Body of pancreas (tissue), 4 donors: ENCODE measurements around the gene TMEFF2. TPM values are rescaled to one million over a fixed set of nuclear protein-coding genes. Genes with fewer than 3 reads are reported as not detected.

Experiments used
- ATAC-seq: fragments of 150-250 bp; one replicate; pipeline ENCODE4 v1.9.1; 2016
- DNase-seq, 4 donors: peaks; one replicate each; pipeline ENCODE4 v3.0.0-alpha.2; 2019
- H3K27ac ChIP-seq, 4 donors: fragments of 200-600 bp; sonication (generic); 1 replicate in 3 of 4; 2 replicates in 1 of 4; pipeline versions ENCODE4 v1.5.1 to v1.6.1; 2016 to 2019; ENCODE audit warnings: mild to moderate bottlenecking in 1 of 4, mixed read lengths in 1 of 4, moderate library complexity in 1 of 4
- H3K27me3 ChIP-seq, 2 donors: fragments of 200-600 bp; sonication (generic); one replicate each; pipeline ENCODE4 v1.6.0; 2016; ENCODE audit warnings: mild to moderate bottlenecking in 1 of 2
- H3K36me3 ChIP-seq, 2 donors: fragments of 200-600 bp; sonication (generic); replicated peaks in 1 of 2; 2 replicates each; pipeline ENCODE4 v1.5.1; 2016; ENCODE audit warnings: low read depth in 2 of 2; ENCODE audit not compliant: insufficient read depth in 1 of 2
- H3K4me1 ChIP-seq: fragments of 200-600 bp; sonication (generic); one replicate; pipeline ENCODE4 v1.6.0; 2016
- H3K4me3 ChIP-seq, 2 donors: fragments of 200-600 bp; sonication (generic); 1 replicate in 1 of 2; 2 replicates in 1 of 2; pipeline ENCODE4 v1.5.1; 2016 to 2019
- H3K9me3 ChIP-seq, 3 donors: fragments of 200-600 bp; sonication (generic); 1 replicate in 2 of 3; 2 replicates in 1 of 3; pipeline ENCODE4 v1.5.1; 2016
- POLR2A ChIP-seq, 3 donors: fragments of 450-650 bp; IDR thresholded peaks; one replicate each; pipeline ENCODE4 v1.6.1; 2016; ENCODE audit warnings: antibody characterized with exemption in 3 of 3, mild to moderate bottlenecking in 2 of 3
- WGBS, 2 donors: methylation state at CpG; one replicate each; pipeline ENCODE4 v1.1.5; 2017; 5-methylcytosine and 5-hydroxymethylcytosine counted together
- intact Hi-C: fragments of 100-400 bp; cut with DNase I; formaldehyde crosslinking; loops from one replicate; pipeline ENCODE4 v1.15.1; 2023
- total RNA-seq, 2 donors: library from RNA; depleted of rRNA; stranded (reverse); fragments of >200 nt; gene quantifications; one replicate each; pipeline ENCODE4 v1.1.0, GENCODE V29; 2016
- TF ChIP-seq, protein P1 (sequence below), 7 experiments: fragments of 450-650 bp in 4 of 7; fragments of 200-600 bp in 3 of 7; sonication (generic) in 3 of 7; IDR thresholded peaks; one replicate each; pipeline ENCODE4 v1.5.1; 2016 to 2019; ENCODE audit warnings: antibody characterized with exemption in 7 of 7

TMEFF2 gene
- total RNA-seq, 2 donors from 2014 or later, result not detected

DNA sequence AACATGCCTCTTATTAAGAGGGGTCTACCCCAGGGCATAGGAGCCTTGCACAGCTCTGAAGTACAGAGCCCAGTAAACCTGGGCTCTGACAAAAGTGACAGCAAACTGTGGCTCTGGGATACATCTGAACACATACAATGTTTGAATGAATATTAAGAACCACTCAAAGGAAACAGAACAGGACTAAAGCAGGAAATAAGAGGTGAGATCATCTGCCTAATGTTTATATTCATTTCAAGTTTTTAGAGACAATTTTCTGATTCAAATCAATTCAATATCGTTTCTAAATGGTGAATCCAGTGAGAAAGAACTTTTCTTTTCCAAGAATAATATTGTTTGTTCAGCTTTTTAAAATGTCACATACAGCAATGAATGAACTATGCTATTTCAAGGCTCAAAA, 211.1 kb downstream of the TMEFF2 start:
- no peak overlapping the region for H3K4me3 ChIP-seq
- TF ChIP-seq, protein P1, sequence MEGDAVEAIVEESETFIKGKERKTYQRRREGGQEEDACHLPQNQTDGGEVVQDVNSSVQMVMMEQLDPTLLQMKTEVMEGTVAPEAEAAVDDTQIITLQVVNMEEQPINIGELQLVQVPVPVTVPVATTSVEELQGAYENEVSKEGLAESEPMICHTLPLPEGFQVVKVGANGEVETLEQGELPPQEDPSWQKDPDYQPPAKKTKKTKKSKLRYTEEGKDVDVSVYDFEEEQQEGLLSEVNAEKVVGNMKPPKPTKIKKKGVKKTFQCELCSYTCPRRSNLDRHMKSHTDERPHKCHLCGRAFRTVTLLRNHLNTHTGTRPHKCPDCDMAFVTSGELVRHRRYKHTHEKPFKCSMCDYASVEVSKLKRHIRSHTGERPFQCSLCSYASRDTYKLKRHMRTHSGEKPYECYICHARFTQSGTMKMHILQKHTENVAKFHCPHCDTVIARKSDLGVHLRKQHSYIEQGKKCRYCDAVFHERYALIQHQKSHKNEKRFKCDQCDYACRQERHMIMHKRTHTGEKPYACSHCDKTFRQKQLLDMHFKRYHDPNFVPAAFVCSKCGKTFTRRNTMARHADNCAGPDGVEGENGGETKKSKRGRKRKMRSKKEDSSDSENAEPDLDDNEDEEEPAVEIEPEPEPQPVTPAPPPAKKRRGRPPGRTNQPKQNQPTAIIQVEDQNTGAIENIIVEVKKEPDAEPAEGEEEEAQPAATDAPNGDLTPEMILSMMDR (IDR thresholded peaks at IDR 0.05), result no peak
- TF ChIP-seq POLR2A (IDR thresholded peaks at IDR 0.05), result no peak
- DNase-seq (no peak), ATAC-seq (no peak)
- no peaks in the 10 kb centered on the region for H3K9me3 ChIP-seq
- H3K36me3 ChIP-seq, result no peaks in the 10 kb centered on the region
- H3K27me3 ChIP-seq, result no peaks in the 10 kb centered on the region
- no peaks in the 10 kb centered on the region for H3K4me1 ChIP-seq
- H3K27ac ChIP-seq, result no peak overlapping the region
- intact Hi-C loops, result no loop called here
- 49 to 53% methylated on average over 1 of the region's 1 CpG for WGBS, 2 donors

- Histone ChIP-seq H3K27me3 (no peaks in the 10 kb centered on the region), H3K4me1 (no peaks in the 10 kb centered on the region), H3K36me3 (no peaks in the 10 kb centered on the region), H3K9me3 (no peaks in the 10 kb centered on the region), H3K4me3 (no peak overlapping the region), H3K27ac (no peak overlapping the region)
- TF ChIP-seq POLR2A (IDR thresholded peaks at IDR 0.05), result no peak
- TF ChIP-seq, protein P1 (IDR thresholded peaks at IDR 0.05), result no peak
- ATAC-seq (no peak), DNase-seq (no peak)
- intact Hi-C loops, result no loop called here
Measured at GRCh38 chr2:191983186-191983585, 211.5 kb downstream of the TMEFF2 start.

- Histone ChIP-seq H3K4me1 (no peaks in the 10 kb centered on the region), H3K27ac (no peak overlapping the region), H3K36me3 (no peaks in the 10 kb centered on the region), H3K27me3 (no peaks in the 10 kb centered on the region), H3K4me3 (no peak overlapping the region), H3K9me3 (no peaks in the 10 kb centered on the region)
- TF ChIP-seq, protein P1 (IDR thresholded peaks at IDR 0.05), result no peak
- TF ChIP-seq POLR2A (IDR thresholded peaks at IDR 0.05), result no peak
- 69 to 73% methylated on average over 5 of the region's 5 CpGs for WGBS, 2 donors
- ATAC-seq, result no peak
- intact Hi-C loops, result no loop called here
- DNase-seq, result no peak
Measured at GRCh38 chr2:191981706-191982105, 213.0 kb downstream of the TMEFF2 start.

DNA sequence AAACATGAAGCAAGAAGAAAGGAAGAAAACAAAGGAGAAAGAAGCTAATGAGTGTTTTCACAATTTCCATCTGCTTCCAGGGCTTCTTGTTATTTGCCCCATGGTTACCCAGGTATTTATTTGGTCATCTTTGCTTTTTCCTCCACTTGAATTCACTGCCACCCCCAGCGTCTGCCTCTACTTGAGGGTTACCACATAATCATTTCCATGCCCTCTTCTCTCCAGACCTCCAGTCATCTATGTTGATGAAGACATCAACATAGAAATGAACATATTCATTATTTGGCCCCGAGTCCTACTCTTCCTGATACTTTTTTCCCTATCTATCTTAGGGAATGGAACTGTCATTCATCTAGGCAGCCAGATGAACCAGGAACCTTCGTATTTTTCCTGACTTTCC, 214.2 kb downstream of the TMEFF2 start:
- 56 to 62% methylated on average over 3 of the region's 3 CpGs for WGBS, 2 donors
- Histone ChIP-seq H3K27ac (no peak overlapping the region), H3K27me3 (no peaks in the 10 kb centered on the region), H3K9me3 (no peaks in the 10 kb centered on the region), H3K36me3 (no peaks in the 10 kb centered on the region), H3K4me3 (no peak overlapping the region), H3K4me1 (no peaks in the 10 kb centered on the region)
- TF ChIP-seq POLR2A (IDR thresholded peaks at IDR 0.05), result no peak
- TF ChIP-seq, protein P1 (IDR thresholded peaks at IDR 0.05), result no peak
- intact Hi-C loops, result no loop called here
- ATAC-seq (no peak), DNase-seq (no peak)

DNA sequence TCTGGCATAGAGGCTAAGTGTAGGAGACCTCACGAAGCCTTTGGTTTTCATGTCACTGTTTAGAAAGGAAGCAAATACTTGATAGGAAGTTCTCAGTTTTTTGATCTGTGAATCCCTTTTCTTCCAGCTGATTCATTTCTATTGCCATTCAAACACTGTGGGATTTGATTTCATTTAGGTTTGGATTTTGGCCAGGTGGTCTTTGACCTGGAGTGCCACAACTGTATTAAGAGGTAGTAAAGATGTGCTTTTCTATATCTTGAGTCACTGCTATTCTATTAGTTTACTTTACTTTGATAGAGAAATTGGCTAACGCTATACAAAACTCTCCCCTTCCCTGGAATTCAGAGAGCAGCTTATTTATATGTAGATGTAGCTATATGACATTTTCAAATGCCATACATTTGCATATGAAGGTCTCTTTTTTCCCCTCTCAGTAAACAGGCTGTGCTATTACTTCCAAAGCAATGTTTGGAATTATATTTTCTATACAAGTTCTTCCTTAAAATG, 215.5 kb downstream of the TMEFF2 start:
- intact Hi-C loops, result no loop called here
- H3K4me1 ChIP-seq, result no peaks in the 10 kb centered on the region
- 33 to 39% methylated on average over 2 of the region's 2 CpGs for WGBS, 2 donors
- TF ChIP-seq, protein P1 (IDR thresholded peaks at IDR 0.05), result no peak
- TF ChIP-seq POLR2A (IDR thresholded peaks at IDR 0.05), result no peak
- H3K36me3 ChIP-seq, result no peaks in the 10 kb centered on the region
- no peak for DNase-seq
- ATAC-seq, result no peak
- no peaks in the 10 kb centered on the region for H3K27me3 ChIP-seq
- no peaks in the 10 kb centered on the region for H3K9me3 ChIP-seq
- H3K4me3 ChIP-seq, result no peak overlapping the region
- H3K27ac ChIP-seq, result no peak overlapping the region
